ENCODE results near the gene TBCEL.

TBCEL gene

DNA sequence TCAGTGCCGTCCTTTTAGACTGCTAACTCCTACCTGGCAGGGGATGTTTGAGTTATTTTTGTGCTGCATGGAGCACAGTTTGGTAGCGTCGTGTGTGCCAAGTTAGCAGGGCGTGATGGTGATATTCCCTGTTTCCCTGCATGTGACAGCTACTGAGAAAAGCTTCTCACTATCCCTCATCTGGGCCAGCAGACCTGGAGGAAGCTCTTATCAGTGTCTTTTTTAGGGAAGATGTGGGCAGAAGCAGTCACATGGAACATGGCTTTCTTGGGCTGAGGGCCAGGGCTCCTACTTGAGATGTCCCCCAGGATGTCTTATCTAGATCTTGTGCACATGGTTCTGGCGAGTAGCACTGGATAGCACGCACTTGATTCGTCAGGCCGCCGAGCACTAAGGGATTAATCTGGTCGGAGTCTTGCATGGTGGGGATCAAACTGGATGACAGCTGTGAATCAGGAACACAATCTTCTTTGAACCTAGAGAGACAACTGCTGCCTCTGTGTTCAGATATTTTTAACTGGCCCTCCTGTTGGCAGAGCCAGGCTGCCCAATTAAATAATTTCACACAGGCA is 110.9 kb downstream of the TBCEL start:
- DNase-seq (ENCODE audit: low spot score) = no peak
- FAIRE-seq = no peak

DNA sequence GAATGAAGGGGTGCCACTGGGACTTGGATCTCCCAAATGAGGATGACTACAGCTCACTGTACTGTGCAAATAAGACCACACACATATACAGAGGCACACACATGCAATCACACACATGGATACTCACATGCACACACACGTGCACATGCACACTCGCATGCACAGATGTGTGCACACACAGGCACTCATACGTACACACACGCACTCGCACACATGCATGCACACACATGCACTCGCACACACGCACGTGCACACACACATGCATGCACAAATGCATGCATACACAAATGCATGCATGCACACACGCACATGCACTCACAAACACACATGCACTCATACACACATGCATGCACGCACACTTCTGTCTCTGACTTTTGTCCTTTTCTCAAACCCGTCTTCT is 113.1 kb downstream of the TBCEL start:
- no peak for DNase-seq (ENCODE audit: low spot score)
- FAIRE-seq = no peak

DNA sequence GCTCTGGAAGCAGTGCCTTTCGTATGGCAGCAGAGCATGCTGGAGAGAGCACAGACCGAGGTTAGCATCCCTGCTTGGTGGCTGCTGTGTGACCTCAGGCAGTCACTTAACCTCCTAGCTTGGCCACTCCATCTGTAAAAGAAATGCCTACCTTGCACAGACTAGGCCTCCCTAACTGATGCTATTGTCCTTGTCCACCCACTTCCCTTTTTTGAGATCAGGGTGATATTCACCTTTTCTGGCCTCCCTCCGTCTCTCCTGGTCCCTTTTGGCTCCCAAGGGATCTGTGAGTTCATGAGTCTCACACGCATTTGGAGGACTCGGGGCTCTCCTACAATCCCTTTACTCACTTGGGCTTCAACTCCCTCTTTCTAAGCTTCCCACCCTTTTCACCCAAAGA is 114.4 kb downstream of the TBCEL start:
- FAIRE-seq = no peak
- no peak for DNase-seq (ENCODE audit: low spot score)

DNA sequence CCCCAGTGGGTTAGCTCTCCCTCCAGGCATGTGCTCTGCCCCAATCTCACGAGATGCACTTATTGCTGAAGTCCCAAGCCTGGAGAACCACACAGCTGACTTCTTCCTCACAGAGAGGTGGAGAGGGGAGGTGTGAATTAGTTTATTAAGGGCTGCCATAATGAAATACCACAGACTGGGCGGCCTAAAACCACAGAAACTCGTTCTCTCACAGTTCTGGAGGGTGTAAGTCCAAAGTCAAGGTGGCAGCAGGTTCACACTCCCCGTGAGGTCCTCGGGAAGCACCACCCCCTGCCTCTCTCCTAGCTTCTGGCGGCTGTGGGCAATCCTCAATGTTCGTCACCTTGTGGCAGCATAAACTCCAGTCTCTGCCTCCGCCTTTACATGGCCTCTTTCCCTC is 116.5 kb downstream of the TBCEL start:
- DNase-seq (ENCODE audit: low spot score) (no peak), FAIRE-seq (no peak)
